ENCODE data around the gene LRRC31.

LRRC31 gene

DNA sequence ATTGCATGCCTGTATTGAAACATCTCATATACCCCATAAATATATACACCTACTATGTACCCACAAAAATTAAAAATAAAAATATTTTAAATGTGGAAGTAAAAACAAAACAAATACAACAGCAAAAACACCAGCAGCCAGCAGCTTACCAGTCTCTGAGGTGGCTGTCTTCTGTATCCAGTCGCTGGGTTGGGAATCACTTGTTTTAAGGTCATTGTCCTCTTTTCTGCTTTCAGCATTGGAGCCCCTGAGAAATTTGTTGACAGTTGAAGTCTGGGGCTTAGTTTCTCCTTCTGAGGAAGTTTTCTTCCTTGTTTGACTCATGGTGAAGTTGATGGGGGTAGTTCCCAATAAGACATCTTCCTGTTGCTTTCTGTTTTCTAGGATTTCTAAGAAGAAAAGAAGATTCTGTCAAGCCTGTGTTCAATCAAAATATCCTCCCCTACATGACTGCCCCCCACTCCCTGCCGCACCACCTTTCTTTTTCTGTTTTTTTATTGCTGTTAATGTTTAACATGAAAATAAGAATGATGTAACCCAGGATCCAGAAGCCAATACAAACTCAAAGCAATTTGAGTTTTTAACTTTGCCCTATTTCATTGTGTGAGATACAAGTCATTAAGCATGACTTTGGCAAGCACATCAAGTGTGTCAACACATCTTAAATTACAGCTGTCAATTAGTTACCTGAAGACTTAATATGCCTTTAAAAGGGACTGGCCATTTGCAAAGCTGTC lies at the start of gene LRRC31:
TSS of gene LRRC31 (minus strand) at position 452 of the 737 bp plus-strand sequence. CDS start at position 324, 128 bp downstream.
- no peak for DNase-seq

DNA sequence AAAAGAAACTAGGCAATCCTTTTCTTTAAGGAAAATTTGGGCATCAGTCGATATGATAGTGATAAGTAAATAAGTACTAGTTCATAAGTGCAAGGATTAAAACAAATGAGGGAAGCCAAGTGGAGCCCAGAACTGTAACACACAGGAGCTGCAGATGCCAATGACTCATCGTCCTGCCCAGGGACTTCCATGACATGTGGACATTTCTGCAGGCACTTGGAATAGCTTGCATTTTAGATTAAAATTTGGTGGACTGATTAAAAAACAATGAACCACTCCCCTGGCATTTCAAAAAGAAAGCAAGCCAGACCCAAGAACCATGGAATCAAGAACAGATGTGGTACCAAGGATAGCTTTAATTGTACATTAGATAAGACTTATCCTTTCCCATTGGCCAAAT lies 44.6 kb upstream of the LRRC31 start:
- DNase-seq = no peak

DNA sequence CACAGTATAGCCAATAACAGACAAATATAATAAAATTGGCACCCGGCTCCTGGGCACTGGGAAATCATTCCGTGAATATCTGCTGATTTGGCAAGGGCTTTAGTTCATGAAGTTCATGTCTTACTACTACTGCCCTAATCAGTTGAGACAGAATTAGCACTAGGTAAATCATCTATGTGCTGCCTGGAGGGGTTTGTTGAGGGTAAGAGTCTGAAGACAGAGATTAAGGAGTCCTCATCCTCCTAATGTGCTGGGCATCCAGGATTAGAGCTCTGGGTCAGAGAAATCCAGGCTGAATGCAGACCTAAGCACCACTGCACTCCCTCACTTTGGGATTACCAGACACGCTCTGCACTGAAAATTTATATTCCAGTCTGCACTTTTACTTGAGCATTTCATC lies 43.6 kb upstream of the LRRC31 start:
- DNase-seq = no peak

DNA sequence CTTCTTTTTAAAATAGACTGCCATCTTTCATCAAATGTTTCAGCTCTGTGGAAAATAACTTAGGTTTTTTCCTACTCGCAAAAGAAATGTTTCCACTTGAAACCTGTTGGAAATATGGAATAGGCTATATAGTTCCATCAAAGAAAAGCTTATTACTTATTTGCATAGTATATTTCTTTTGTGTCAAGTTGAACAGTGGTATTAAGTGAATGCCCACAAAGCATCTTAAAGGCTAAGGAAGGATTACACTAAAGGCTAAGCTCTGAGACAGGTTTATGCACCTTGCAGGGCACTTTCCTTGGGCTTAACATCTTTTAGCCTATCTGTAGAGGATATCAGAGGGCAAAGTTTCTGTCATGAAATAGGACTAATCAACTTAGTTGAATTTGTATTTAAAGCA lies 41.5 kb upstream of the LRRC31 start, which contains the start of gene SAMD7:
TSS of gene SAMD7 (plus strand) at position 301 of the 400 bp plus-strand sequence. CDS start 7,927 bp downstream, outside the sequence.
- DNase-seq = no peak

DNA sequence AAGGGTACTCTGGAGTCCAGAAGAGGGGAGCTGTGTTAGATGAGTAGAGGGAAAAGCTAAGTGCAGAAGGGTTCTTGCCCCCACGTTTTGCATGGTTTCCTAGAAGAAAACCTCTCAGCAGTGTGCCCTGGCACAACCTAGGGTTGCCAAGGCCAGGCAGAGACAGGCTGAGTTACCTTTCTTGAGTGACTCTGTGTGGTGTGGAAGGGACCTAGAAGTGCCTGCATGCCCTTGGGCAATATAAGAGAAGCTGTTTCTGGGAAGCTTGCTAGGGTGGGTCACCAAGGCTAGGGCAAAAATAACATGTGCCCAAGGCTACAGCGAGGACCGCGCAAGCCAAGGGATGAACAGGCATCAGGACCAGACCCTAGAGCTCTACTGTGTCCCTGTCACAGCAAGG lies 38.2 kb upstream of the LRRC31 start:
- no peak for DNase-seq

DNA sequence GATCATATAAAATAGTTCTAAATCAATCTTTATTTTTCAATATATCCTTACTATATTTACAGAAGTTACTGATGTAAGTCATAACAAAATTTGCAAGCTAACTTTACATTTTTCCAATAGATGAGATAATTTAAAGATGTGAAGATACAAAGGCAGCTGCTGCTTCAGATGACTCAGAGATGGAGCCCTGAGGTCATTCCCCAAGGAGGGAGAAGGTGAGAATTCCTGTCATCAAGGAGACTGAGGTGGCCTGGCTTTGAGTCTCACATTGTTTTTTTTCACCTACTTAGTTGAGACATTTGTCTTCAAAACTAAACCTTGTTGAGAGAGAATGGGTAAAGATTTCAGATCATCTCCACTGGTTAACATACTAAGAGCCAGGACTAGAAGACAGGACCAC lies 37.7 kb upstream of the LRRC31 start:
- no peak for DNase-seq

DNA sequence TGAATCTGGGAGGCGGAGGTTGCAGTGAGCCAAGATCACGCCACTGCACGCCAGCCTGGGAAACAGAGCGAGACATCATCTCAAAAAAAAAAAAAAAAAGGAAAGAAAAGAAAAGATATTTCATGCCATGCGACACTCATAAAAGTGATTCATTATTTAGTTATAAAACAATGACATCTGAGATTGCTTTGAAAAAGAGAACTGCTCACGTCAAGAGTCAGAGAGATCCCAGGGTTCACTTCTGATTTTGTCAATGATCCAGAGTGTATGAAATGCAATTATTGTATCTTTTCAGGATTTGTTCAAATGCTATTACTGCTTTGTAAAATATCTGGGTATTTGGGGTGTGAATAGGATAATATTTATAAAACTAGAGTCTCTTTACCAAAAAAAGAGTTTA lies 35.7 kb upstream of the LRRC31 start:
- DNase-seq = no peak

- DNase-seq = no peak
Measured at GRCh38 chr3:169901453-169901852, 31.7 kb upstream of the LRRC31 start.

GRCh38 chr3:169897284-169897683 lies 27.5 kb upstream of the LRRC31 start:
- DNase-seq = no peak

DNA sequence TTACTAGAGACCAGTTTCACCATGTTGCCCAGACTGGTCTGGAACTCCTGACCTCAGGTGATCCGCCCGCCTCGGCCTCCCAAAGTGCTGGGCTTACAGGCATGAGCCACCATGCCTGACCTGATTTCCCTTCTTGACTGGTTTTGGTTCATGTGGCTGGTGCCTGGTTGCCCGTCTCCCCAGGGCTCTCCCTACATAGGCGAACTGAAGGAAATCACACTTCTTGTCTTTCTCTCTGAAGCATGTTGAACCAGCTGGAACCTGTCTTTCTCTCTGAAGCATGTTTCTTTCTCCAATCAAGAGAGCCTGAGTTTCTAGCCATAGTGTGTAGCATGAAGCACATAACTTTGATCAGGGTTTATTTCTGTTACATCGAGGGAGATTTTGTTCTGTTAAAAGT lies 25.3 kb upstream of the LRRC31 start:
- DNase-seq = no peak

DNA sequence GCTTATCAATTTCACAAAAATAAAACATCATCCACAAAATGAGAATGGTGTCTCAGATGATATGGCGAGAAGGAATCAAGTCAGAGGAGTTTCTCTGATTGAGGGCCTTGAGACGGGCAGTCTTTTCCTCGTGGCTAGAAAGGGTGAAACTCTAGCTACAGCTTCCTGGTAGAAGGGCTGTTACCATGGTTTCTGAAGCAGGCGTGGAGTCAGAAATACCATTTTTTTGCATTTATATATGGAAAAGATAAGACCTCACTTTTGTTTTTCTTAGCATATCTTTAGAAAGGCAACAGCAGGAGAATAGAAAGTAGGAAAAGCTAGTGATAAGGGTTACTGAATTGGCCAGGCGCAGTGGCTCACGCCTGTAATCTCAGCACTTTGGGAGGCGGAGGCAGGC lies 24.4 kb upstream of the LRRC31 start:
- no peak for DNase-seq

DNA sequence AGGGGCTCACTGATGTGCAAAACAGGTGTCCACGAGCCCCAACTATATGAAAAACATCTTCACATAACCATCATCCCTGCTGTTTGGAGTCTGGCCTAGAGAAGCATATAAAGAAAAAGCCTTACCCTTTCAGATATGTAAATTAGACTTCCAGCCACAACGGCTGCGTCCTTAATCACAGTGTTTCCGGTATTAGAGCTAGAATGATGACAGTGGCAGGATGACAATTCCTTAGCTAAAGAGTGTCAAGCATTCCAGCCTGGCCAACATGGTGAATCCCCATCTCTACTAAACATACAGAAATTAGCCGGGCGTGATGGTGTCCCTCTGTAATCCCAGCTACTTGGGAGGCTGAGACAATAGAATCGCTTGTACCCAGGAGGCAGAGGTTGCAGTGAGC lies 22.2 kb upstream of the LRRC31 start:
- no peak for DNase-seq

DNA sequence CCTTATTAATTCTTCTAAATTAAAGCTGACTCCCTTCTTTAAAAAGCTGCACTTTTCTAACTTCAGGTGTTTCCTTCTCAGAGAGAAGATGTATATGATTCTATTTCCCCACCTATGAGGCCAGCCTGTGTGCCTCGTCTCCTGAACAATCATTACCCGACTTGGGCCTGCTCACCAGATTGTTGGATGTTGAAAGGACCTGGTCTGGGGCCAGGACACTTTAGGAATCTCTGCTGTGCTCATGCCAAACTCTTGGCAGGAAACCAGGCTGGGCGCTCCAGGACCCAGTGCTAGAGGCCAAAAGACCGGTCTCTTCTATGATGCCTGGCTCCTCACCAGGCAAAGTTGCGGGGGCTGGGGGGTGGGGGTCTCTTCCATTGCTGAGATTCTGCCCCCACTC lies 16.9 kb upstream of the LRRC31 start:
- DNase-seq = no peak

DNA sequence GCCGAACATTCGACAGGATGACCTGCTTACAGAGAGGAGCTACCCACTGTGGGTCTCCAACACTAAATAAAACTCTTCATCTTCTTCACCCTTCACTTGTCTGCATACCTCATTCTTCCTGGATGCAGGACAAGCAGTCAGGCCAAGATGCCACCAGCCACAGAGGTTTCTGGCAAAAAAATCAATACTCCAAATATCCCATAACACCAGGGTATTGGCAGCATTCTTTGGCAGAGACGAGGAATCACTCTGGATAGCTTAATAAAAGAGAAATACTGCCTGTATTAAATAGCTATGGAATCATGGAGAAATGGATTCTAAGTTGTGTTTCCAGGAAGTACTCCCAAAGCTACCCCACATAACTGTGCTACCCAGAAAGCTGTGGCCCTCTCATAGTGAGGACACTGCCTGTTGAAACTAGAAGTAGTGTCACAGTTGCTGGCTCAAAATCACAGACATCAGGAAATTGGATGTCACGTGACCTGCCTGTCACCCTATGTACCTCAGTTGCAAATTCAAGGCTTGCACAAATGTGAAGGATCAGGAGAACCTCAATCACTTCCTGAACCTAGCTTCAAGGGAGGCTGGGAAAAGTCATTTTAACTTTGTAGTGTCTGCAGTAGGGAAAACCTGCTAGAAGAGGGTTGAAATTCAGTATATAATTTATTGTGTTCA lies 11.0 kb upstream of the LRRC31 start:
- DNase-seq = no peak

DNA sequence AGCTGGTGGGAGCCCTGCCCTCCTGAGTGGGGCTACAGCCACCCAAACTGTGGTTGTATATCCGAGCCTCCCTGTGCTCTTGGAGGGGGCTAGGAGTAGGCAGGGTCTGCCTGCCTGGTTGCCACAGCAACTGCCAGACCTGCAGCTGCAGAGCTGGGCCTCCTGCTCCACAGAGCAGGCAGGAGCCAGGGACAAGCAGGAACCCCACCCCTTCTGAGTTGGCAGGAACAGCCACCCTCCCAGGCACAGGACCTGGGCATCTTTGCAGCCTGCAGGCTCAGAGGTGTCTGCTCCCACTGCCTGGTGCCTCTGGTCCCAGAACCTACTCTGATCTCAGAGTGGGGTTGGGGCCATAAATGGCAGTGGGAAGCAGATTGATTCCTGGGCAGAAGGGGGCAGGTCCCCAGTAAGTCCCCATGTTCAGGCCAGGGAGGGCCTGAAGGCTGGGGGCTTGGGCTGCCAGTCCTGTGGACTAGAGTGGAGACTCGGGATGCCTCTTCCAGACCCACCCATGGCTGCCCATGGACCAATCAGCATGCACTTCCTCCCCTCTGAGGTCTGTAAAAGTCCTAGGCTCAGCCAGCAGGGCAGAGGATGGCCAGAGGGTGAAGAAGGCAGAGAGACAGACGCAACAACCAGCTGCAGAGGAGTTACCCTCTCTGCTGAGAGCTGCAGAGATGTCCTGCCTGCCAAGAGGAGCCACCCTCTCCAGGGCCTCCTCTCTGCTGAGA lies 10.3 kb upstream of the LRRC31 start:
- DNase-seq = no peak

DNA sequence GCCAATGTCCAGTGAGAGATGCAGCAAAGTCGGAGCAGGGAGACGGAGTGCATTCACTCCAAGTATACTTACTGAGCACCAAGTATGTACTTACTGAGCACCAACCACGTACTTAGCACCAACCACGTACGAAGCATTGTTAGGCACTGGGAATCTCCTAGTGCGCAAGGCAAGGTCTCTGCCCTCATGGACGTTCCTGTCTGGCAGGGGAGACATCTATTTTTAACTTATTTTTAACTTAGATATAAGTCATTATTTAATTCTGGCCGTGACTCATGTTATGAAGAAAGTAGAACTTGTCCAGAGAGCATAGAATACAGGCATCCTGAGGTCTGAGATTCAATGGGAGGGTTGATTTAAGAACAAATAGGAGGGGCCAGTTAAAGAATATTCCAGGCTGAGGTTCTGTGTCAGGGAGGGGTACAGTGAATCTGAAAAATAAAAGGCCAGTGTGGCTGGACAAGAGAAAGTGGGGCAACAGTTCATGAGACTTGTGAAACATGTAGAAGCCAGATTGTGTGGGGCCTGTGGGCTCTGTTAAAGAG lies 9.3 kb upstream of the LRRC31 start:
- DNase-seq = no peak

DNA sequence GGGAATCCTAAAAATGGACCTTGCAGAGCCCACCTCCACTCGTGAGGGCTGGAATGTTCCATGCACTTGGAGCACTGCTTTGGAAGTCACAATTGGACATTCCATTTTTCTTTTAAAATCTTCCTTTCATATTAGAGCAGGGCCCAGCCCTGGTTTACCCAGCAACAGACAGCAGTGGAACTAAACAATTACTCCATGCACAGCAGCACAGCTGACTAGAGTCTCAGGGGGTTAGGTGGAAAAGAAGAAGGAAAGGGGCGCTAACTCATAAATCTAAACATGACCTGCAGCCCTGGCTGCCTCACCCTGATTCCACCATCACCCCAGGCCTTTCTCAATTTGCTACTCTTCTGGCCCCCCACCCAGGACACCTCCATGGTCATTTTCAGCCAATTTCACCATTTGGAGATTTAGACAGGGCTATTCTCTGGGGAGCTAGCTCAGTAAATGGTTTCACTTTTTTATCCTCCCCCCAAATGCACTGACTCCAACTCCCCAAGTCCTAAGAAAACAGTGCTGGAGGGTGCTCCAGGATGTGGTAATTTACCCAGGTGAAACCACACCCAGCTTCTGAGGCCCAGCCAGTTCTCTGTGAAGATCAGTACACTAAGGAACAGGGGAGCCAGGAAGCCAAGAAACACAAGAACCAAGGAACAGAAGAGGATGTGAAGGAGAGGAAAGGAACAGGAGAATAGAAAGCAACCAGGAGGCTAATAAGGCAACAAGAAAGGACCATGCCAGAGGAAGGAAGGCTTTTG lies 1.6 kb upstream of the LRRC31 start:
- no peak for DNase-seq

DNA sequence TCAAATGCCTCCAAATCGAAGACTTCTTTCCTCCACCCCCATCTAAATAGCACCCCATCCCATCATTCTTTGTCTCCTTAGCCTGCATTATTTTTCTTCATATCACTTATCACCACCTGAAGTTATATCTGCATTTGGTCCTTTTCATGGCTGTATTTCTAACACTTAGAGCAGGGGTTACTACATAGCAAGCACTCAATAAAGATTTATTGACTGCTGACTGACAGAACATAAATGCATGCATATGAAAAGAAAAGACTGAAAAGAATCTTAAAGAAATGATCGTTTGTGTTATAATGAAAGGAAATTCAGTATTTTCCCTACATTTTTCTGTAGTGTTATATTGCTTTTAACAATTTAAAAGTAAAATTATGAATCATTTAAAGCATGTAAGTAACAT lies 1.4 kb downstream of the LRRC31 start:
- DNase-seq = no peak

GRCh38 chr3:169867584-169868210 lies 2.0 kb downstream of the LRRC31 start:
- DNase-seq = no peak

DNA sequence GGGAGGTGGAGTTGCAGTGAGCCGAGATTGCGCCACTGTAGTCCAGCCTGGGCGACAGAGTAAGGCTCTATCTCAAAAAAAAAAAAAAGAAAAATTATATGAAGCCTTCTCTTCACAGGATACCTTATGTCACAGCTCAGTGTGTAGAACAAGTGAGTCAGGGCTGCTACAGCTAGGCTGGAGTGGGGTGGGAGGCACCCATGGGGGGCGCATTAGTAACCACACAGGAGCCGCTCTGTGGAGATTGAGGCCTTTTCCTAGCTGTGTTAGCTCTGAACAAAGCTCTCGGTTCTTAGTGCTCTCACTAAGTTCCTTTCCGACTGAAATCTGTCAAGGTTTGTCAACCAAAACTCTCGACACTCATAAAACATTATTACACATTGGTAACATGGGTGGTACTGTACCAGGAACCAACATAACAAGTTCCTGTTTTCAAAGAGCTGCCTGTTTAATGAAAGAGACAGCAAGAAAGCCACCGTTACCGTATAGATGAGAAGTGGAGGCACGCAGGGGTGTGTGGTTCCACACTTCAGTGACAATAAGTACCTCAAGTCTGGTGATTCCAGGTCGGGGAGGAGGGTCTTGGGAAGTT lies 4.5 kb downstream of the LRRC31 start:
- no peak for DNase-seq

GRCh38 chr3:169864270-169864669 lies 5.5 kb downstream of the LRRC31 start:
- no peak for DNase-seq

DNA sequence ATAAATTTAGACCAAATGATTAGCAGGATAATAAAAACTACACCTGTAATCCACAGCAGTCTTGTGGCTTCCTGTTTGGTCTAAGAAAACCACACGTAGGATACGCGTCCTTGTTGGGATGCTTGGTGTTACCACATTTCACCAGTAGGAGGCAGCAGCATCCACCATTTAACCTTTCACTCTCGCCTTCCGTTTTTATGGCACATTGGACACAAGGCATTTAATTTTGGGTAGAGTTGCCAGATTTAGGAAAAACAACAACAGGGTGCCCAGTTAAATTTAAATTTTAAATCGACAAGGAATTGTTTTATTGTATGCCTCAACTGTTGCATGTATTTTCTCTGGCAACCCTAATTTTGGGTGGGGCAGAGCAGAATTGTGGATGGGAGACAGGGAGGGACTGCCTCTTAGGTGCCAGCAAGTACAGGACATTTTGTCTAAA lies 6.3 kb downstream of the LRRC31 start:
- peak in 1 of 2 experiments; percentile 35 for DNase-seq
